ENCODE measurements around the gene CRTC1.

DNA sequence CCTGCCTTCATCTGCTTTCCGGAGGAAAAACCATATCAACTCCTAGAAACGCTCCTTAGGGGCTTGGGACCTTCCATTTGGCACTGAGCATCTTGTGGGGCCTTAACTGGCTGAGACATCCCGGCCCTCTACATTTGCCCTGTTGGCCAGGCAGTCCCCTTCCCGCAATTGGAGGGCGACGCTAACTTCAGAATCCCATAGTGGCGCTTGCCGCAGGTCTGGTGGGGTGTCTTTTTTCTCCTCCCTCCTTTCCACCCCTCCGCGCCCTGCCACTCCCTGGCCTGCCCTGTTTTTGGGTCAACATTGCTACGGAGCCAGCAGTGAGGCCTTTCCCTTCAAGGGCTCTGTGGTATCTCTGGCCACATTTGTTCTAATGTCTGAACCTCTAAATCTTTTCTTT is 13.6 kb upstream of the CRTC1 start:
- TF ChIP-seq, protein P1, sequence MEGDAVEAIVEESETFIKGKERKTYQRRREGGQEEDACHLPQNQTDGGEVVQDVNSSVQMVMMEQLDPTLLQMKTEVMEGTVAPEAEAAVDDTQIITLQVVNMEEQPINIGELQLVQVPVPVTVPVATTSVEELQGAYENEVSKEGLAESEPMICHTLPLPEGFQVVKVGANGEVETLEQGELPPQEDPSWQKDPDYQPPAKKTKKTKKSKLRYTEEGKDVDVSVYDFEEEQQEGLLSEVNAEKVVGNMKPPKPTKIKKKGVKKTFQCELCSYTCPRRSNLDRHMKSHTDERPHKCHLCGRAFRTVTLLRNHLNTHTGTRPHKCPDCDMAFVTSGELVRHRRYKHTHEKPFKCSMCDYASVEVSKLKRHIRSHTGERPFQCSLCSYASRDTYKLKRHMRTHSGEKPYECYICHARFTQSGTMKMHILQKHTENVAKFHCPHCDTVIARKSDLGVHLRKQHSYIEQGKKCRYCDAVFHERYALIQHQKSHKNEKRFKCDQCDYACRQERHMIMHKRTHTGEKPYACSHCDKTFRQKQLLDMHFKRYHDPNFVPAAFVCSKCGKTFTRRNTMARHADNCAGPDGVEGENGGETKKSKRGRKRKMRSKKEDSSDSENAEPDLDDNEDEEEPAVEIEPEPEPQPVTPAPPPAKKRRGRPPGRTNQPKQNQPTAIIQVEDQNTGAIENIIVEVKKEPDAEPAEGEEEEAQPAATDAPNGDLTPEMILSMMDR (conservative IDR thresholded peaks at IDR 0.05 in 1 of 2, IDR thresholded peaks at IDR 0.05 in 1 of 2; ENCODE audit: extremely low read depth in 1 of 2, insufficient read depth in 1 of 2, low read depth in 1 of 2, low read length in 2 of 2): no peak
- TF ChIP-seq EZH2 (IDR thresholded peaks at IDR 0.05; ENCODE audit: borderline replicate concordance, low read length): no peak

All from mammary epithelial cell (primary cell).